Osteoblast (primary cell): ENCODE data around the gene F2R. TPM values are rescaled to one million over a fixed set of nuclear protein-coding genes. Genes with fewer than 3 reads are reported as not detected.

Source experiments
- DNase-seq: peaks from one replicate; pipeline ENCODE4 v3.0.0; 2011; ENCODE audit warnings: low spot score, mixed read lengths; ENCODE audit not compliant: insufficient read length; ENCODE audit errors: missing footprints
- H2AFZ ChIP-seq: 2 replicates; pipeline ENCODE4 v1.6.0; 2011; ENCODE audit warnings: mild to moderate bottlenecking, low read length
- H3K27ac ChIP-seq: 2 replicates; pipeline ENCODE4 v1.5.1; 2011; ENCODE audit warnings: mild to moderate bottlenecking, low read depth, low read length, moderate library complexity
- H3K27me3 ChIP-seq: 2 replicates; pipeline ENCODE4 v1.6.0; 2012; ENCODE audit warnings: mild to moderate bottlenecking, control low read depth, inconsistent platforms, low read length, moderate library complexity; ENCODE audit not compliant: insufficient read depth
- H3K36me3 ChIP-seq: 2 replicates; pipeline ENCODE4 v1.5.1; 2011; ENCODE audit warnings: mild to moderate bottlenecking, low read length, control low read depth, moderate library complexity; ENCODE audit not compliant: insufficient read depth
- H3K4me1 ChIP-seq: 2 replicates; pipeline ENCODE4 v1.5.1; 2011; ENCODE audit warnings: mild to moderate bottlenecking, low read length, control low read depth, moderate library complexity; ENCODE audit not compliant: insufficient read depth
- H3K4me2 ChIP-seq: 2 replicates; pipeline ENCODE4 v1.6.0; 2011; ENCODE audit warnings: mild to moderate bottlenecking, low read length; ENCODE audit not compliant: insufficient read depth
- H3K4me3 ChIP-seq: fragments of 200-600 bp; sonication (generic); 3 replicates; pipeline ENCODE4 v1.5.1; 2012; ENCODE audit warnings: mild to moderate bottlenecking, low read length, inconsistent platforms; ENCODE audit not compliant: insufficient read depth
- H3K79me2 ChIP-seq: 2 replicates; pipeline ENCODE4 v1.6.0; 2012; ENCODE audit warnings: mild to moderate bottlenecking, low read length, control low read depth, inconsistent platforms; ENCODE audit not compliant: insufficient read depth
- H3K9me3 ChIP-seq: 2 replicates; pipeline ENCODE4 v1.5.1; 2011; ENCODE audit warnings: low read depth, low read length, control low read depth
- H4K20me1 ChIP-seq: 2 replicates; pipeline ENCODE4 v1.6.0; 2012; ENCODE audit warnings: mild to moderate bottlenecking, low read length, control low read depth; ENCODE audit not compliant: insufficient read depth
- CTCF ChIP-seq: IDR thresholded peaks from 2 replicates; pipeline ENCODE4 v1.5.1; 2011; ENCODE audit warnings: mild to moderate bottlenecking, low read depth, low read length, moderate library complexity; ENCODE audit errors: extremely low read depth
- total RNA-seq: library from RNA; depleted of rRNA; stranded (reverse); fragments of >200 nt; gene quantifications from 2 replicates; pipeline ENCODE4 v1.2.3, GENCODE V29; 2012

Gene F2R
- total RNA-seq, 1 donor, result 38.7 TPM

GRCh38 chr5:76723266-76723665 is 7.3 kb downstream of the F2R start:
- Histone ChIP-seq H3K27me3 (no peaks in the 10 kb centered on the region), H4K20me1 (peaks cover 3% of the 10 kb centered on the region), H2AFZ (no peak overlapping the region), H3K27ac (no peak overlapping the region), H3K79me2 (peaks cover 84% of the 10 kb centered on the region), H3K4me3 (no peak overlapping the region), H3K36me3 (no peaks in the 10 kb centered on the region), H3K4me1 (peaks cover 13% of the 10 kb centered on the region), H3K4me2 (no peak overlapping the region), H3K9me3 (no peaks in the 10 kb centered on the region)
- TF ChIP-seq CTCF, result no peak
- no peak for DNase-seq

GRCh38 chr5:76723906-76724305 is 8.0 kb downstream of the F2R start:
- no peak overlapping the region for H3K4me3 ChIP-seq
- no peak overlapping the region for H2AFZ ChIP-seq
- peaks cover 82% of the 10 kb centered on the region for H3K79me2 ChIP-seq
- peak overlapping the region; percentile 75 for H3K27ac ChIP-seq
- H3K36me3 ChIP-seq, result no peaks in the 10 kb centered on the region
- H3K27me3 ChIP-seq, result no peaks in the 10 kb centered on the region
- peak; percentile 15 for DNase-seq
- H3K4me2 ChIP-seq, result no peak overlapping the region
- no peak for TF ChIP-seq CTCF
- H3K4me1 ChIP-seq, result peaks cover 12% of the 10 kb centered on the region
- no peaks in the 10 kb centered on the region for H3K9me3 ChIP-seq
- peaks cover under 1% of the 10 kb centered on the region for H4K20me1 ChIP-seq

GRCh38 chr5:76724871-76725270 is 8.9 kb downstream of the F2R start:
- Histone ChIP-seq H3K36me3 (peaks cover 6% of the 10 kb centered on the region), H3K27ac (peak overlapping the region; percentile 75), H3K4me1 (peaks cover 12% of the 10 kb centered on the region), H3K4me3 (no peak overlapping the region), H3K27me3 (no peaks in the 10 kb centered on the region), H4K20me1 (no peaks in the 10 kb centered on the region), H3K9me3 (peaks cover 6% of the 10 kb centered on the region), H2AFZ (peak overlapping the region; percentile 3), H3K4me2 (peak overlapping the region; percentile 16), H3K79me2 (peaks cover 82% of the 10 kb centered on the region)
- peak; percentile 88 for DNase-seq
- no peak for TF ChIP-seq CTCF

GRCh38 chr5:76728965-76729364 is 13.0 kb downstream of the F2R start:
- no peak overlapping the region for H2AFZ ChIP-seq
- no peak overlapping the region for H3K4me2 ChIP-seq
- TF ChIP-seq CTCF, result no peak
- DNase-seq, result no peak
- peaks cover 68% of the 10 kb centered on the region for H3K79me2 ChIP-seq
- peaks cover 22% of the 10 kb centered on the region for H3K36me3 ChIP-seq
- H4K20me1 ChIP-seq, result no peaks in the 10 kb centered on the region
- H3K27me3 ChIP-seq, result no peaks in the 10 kb centered on the region
- peaks cover 12% of the 10 kb centered on the region for H3K4me1 ChIP-seq
- no peak overlapping the region for H3K4me3 ChIP-seq
- no peak overlapping the region for H3K27ac ChIP-seq
- peaks cover 6% of the 10 kb centered on the region for H3K9me3 ChIP-seq
